Transverse colon (tissue), 4 donors: ENCODE measurements around the gene ATP6V1G1. TPM values are rescaled to one million over a fixed set of nuclear protein-coding genes. Genes with fewer than 3 reads are reported as not detected.

Experiments used
- DNase-seq: peaks from one replicate; pipeline ENCODE4 v3.0.0-alpha.2; 2019
- H3K27ac ChIP-seq, 4 donors: fragments of 200-600 bp; sonication (generic); 2 replicates each; pipeline ENCODE4 v1.5.1; 2016 to 2018; ENCODE audit warnings: inconsistent platforms in 4 of 4
- H3K27me3 ChIP-seq: fragments of 200-600 bp; sonication (generic); 2 replicates; pipeline ENCODE4 v1.5.1; 2017; ENCODE audit warnings: inconsistent platforms
- H3K36me3 ChIP-seq, 4 donors: fragments of 200-600 bp; sonication (generic); 2 replicates each; pipeline ENCODE4 v1.5.1; 2017 to 2019; ENCODE audit warnings: inconsistent platforms in 4 of 4
- H3K4me1 ChIP-seq, 4 donors: fragments of 200-600 bp; sonication (generic); 2 replicates each; pipeline ENCODE4 v1.5.1; 2017 to 2020; ENCODE audit warnings: inconsistent platforms in 4 of 4
- H3K4me3 ChIP-seq, 4 donors: fragments of 200-600 bp; sonication (generic); 1 replicate in 1 of 4; 2 replicates in 3 of 4; pipeline versions ENCODE4 v1.5.1 to v1.6.1; 2017 to 2019; ENCODE audit warnings: inconsistent platforms in 4 of 4
- H3K9me3 ChIP-seq, 2 donors: fragments of 200-600 bp; sonication (generic); 2 replicates each; pipeline ENCODE4 v1.5.1; 2017 to 2019; ENCODE audit warnings: inconsistent platforms in 2 of 2
- CTCF ChIP-seq, 5 experiments: fragments of 200-600 bp in 3 of 5; fragments of 450-650 bp in 2 of 5; sonication (generic) in 3 of 5; IDR thresholded peaks; 1 replicate in 2 of 5; 2 replicates in 3 of 5; pipeline ENCODE4 v1.5.1; 2016 to 2017; ENCODE audit warnings: antibody characterized with exemption in 5 of 5, inconsistent platforms in 3 of 5, mild to moderate bottlenecking in 2 of 5, moderate library complexity in 1 of 5
- EP300 ChIP-seq: sonication (generic); formaldehyde crosslinking; IDR thresholded peaks from one replicate; pipeline ENCODE4 v1.6.1; 2017; ENCODE audit warnings: antibody characterized with exemption, low read depth
- POLR2A ChIP-seq: fragments of 450-650 bp; IDR thresholded peaks from one replicate; pipeline ENCODE4 v1.6.1; 2016; ENCODE audit warnings: antibody characterized with exemption, mild to moderate bottlenecking, moderate library complexity
- POLR2AphosphoS5 ChIP-seq, 3 donors: sonication (generic); formaldehyde crosslinking; IDR thresholded peaks; one replicate each; pipeline ENCODE4 v1.6.1; 2016; ENCODE audit warnings: antibody characterized with exemption in 3 of 3
- WGBS, 2 donors: methylation state at CpG; one replicate each; pipeline ENCODE4 v1.1.5; 2018; ENCODE audit warnings: low coverage in 1 of 2; 5-methylcytosine and 5-hydroxymethylcytosine counted together
- in situ Hi-C, 4 donors: fragments of 200-750 bp; cut with MboI; loops; one replicate each; pipeline versions ENCODE4 v1.15.0 to v1.15.1; 2017; ENCODE audit warnings: low sequenced_read_pairs in 3 of 4, low pct_ligation_motif_present in 1 of 4, low pct_unique_long_range_greater_than_20kb in 1 of 4
- intact Hi-C: fragments of 100-400 bp; cut with DNase I; formaldehyde crosslinking; loops from one replicate; pipeline ENCODE4 v1.15.1; 2023; ENCODE audit warnings: low total_unique reads
- total RNA-seq, 4 donors: library from RNA; depleted of rRNA; stranded (reverse); fragments of >200 nt; gene quantifications; one replicate each; pipeline ENCODE4 v1.1.0, GENCODE V29; 2016

Gene ATP6V1G1
- total RNA-seq, 4 donors from 2014 or later = 102 to 144 (median 131) TPM

- in situ Hi-C loops = no loop called here
- no peak for DNase-seq
- H3K9me3 ChIP-seq = no peaks in the 10 kb centered on the region
- intact Hi-C loops = loop anchor here (10.0 kb wide), 1 partner anchor 79 kb away; the partner anchor contains the start of gene WHRN
- H3K36me3 ChIP-seq = no peaks in the 10 kb centered on the region
- H3K4me1 ChIP-seq = peaks cover 2 to 8% (median 4%) of the 10 kb centered on the region in 4 donors
- no peak overlapping the region for H3K27ac ChIP-seq
- no peaks in the 10 kb centered on the region for H3K27me3 ChIP-seq
- no peak overlapping the region for H3K4me3 ChIP-seq
- 74 to 100% methylated on average over 1 to 5 of the region's 5 CpGs for WGBS, 2 donors
- TF ChIP-seq POLR2A = no peak
- no peak for TF ChIP-seq CTCF (IDR thresholded peaks at IDR 0.05)
- no peak for TF ChIP-seq POLR2AphosphoS5 (IDR thresholded peaks at IDR 0.05)
- TF ChIP-seq EP300 = no peak
These were observed 4.0 kb upstream of the ATP6V1G1 start for GRCh38 chr9:114583371-114584155.

GRCh38 chr9:114588210-114588609 is 641 bp downstream of the ATP6V1G1 start:
- H3K4me1 ChIP-seq = peaks cover 22 to 55% (median 45%) of the 10 kb centered on the region in 4 donors
- no peaks in the 10 kb centered on the region for H3K9me3 ChIP-seq
- in situ Hi-C loops = no loop called here
- no peaks in the 10 kb centered on the region for H3K27me3 ChIP-seq
- TF ChIP-seq CTCF (IDR thresholded peaks at IDR 0.05) = no peak
- no peak for TF ChIP-seq POLR2A
- TF ChIP-seq EP300 = no peak
- TF ChIP-seq POLR2AphosphoS5 (IDR thresholded peaks at IDR 0.05) = no peak
- peak overlapping the region; percentile 66 to 88 (median 81) for H3K4me3 ChIP-seq
- 1% methylated on average over 12 of the region's 12 CpGs; no CpG with 5 or more reads in 1 of the 2 donors for WGBS, 2 donors
- no peak for DNase-seq
- H3K36me3 ChIP-seq = peaks cover 0 to 9% (median 3%) of the 10 kb centered on the region in 4 donors
- peak overlapping the region; percentile 92 to 98 (median 94) for H3K27ac ChIP-seq
- intact Hi-C loops = loop anchor here (10.0 kb wide), 1 partner anchor 83 kb away; the partner anchor contains the start of gene WHRN

DNA sequence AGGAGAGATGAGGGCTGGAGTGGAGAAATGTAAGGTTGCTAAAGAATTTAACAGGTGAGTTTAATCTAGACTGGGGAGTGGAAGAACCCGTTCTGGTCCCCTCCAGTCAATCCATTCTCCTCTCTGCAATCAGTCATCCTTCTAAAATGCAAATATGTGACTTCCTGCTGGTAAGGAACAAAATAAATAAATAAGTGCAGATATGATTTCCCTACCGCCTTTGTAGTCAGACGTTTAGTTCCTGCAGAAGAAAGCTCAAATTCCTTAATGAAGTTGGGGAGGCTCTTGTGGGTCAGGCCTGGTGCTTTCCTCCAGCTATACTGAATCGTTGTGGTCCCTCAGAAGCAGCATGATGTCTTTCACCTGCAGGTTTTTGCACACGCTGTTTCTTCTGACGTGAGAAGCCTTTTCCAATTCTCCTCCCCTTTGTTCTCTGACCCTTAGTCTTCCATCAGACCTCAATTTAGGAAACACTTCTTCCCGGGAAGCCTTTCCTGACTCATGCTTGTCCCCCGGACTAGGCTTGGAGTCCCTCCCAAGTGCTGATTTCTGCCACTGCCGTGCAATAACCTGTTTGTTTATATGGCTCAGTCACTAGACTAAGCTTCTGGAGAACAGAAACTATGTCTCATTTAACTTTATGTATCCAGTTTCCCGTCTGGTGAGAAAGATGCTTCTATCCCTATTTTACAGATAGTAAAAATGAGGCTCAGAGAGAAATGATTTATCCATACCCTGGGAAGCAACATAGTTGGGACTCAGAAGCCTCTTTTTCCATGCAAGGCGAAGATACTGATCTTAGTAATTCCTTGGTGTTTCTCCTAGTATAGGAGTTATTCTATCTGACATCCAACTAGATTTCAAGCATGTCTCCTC is 1.3 kb downstream of the ATP6V1G1 start:
- Histone ChIP-seq H3K36me3 (peaks cover 0 to 15% (median 6%) of the 10 kb centered on the region in 4 donors), H3K9me3 (no peaks in the 10 kb centered on the region), H3K4me3 (peak overlapping the region; percentile 66 to 88 (median 81)), H3K27ac (peak overlapping the region; percentile 92 to 98 (median 94)), H3K27me3 (no peaks in the 10 kb centered on the region), H3K4me1 (peaks cover 22 to 58% (median 45%) of the 10 kb centered on the region in 4 donors)
- intact Hi-C loops = loop anchor here (10.0 kb wide), 1 partner anchor 84 kb away; the partner anchor contains the start of gene WHRN
- WGBS, 2 donors = 11 to 19% methylated on average over 6 to 11 of the region's 11 CpGs
- in situ Hi-C loops = no loop called here
- DNase-seq = no peak
- TF ChIP-seq POLR2A = peak; percentile 17
- no peak for TF ChIP-seq CTCF (IDR thresholded peaks at IDR 0.05)

- Histone ChIP-seq H3K4me1 (peaks cover 22 to 58% (median 45%) of the 10 kb centered on the region in 4 donors), H3K4me3 (peak overlapping the region in 1 of 4 donors; percentile 18), H3K36me3 (peaks cover 0 to 28% (median 14%) of the 10 kb centered on the region in 4 donors), H3K9me3 (no peaks in the 10 kb centered on the region), H3K27ac (peak overlapping the region in 3 of 4 donors; percentile 48 to 98 (median 70)), H3K27me3 (no peaks in the 10 kb centered on the region)
- DNase-seq = no peak
- in situ Hi-C loops (no loop called here), intact Hi-C loops (no loop called here)
- WGBS, 2 donors = 88 to 94% methylated on average over 6 of the region's 6 CpGs
- no peak for TF ChIP-seq POLR2AphosphoS5 (IDR thresholded peaks at IDR 0.05)
- TF ChIP-seq CTCF (IDR thresholded peaks at IDR 0.05) = no peak
- no peak for TF ChIP-seq POLR2A
- no peak for TF ChIP-seq EP300
These were observed 2.8 kb downstream of the ATP6V1G1 start for GRCh38 chr9:114590328-114590727.
